ENCODE data around the gene DHRSX.
"Not testable (repeated sequence)": the region's sequence is repeated elsewhere in the genome, so short reads cannot be mapped to it uniquely, and the experiment has no call there.

Gene DHRSX

GRCh38 chrX:2351321-2351720, 149.5 kb downstream of the DHRSX start:
- no peak for DNase-seq (ENCODE audit: low read depth in 2 of 2)

GRCh38 chrX:2350703-2351102, 150.1 kb downstream of the DHRSX start:
- DNase-seq (ENCODE audit: low read depth in 2 of 2), result not testable (repeated sequence)

- DNase-seq (ENCODE audit: low read depth in 2 of 2), result not testable (repeated sequence)
These were observed 150.7 kb downstream of the DHRSX start for GRCh38 chrX:2350036-2350435.

GRCh38 chrX:2348211-2348610, 152.6 kb downstream of the DHRSX start:
- DNase-seq (ENCODE audit: low read depth in 2 of 2), result no peak

GRCh38 chrX:2346158-2346557, 154.6 kb downstream of the DHRSX start:
- no peak for DNase-seq (ENCODE audit: low read depth in 2 of 2)

- no peak for DNase-seq (ENCODE audit: low read depth in 2 of 2)
These were observed 155.2 kb downstream of the DHRSX start for GRCh38 chrX:2345562-2345961.

- no peak for DNase-seq (ENCODE audit: low read depth in 2 of 2)
These were observed 157.4 kb downstream of the DHRSX start for GRCh38 chrX:2343413-2343812.

GRCh38 chrX:2342874-2343273, 157.9 kb downstream of the DHRSX start:
- no peak for DNase-seq (ENCODE audit: low read depth in 2 of 2)

- no peak for DNase-seq (ENCODE audit: low read depth in 2 of 2)
These were observed 158.5 kb downstream of the DHRSX start for GRCh38 chrX:2342281-2342688.

- DNase-seq (ENCODE audit: low read depth in 2 of 2), result no peak
These were observed 159.8 kb downstream of the DHRSX start for GRCh38 chrX:2340991-2341390.

- no peak for DNase-seq (ENCODE audit: low read depth in 2 of 2)
These were observed 164.6 kb downstream of the DHRSX start for GRCh38 chrX:2336181-2336580.

- no peak for DNase-seq (ENCODE audit: low read depth in 2 of 2)
These were observed 166.5 kb downstream of the DHRSX start for GRCh38 chrX:2334237-2334636.

- DNase-seq (ENCODE audit: low read depth in 2 of 2), result no peak
These were observed 168.5 kb downstream of the DHRSX start for GRCh38 chrX:2332252-2332651.

GRCh38 chrX:2330910-2331309, 169.9 kb downstream of the DHRSX start:
- no peak for DNase-seq (ENCODE audit: low read depth in 2 of 2)

GRCh38 chrX:2330487-2330886, 170.3 kb downstream of the DHRSX start:
- no peak for DNase-seq (ENCODE audit: low read depth in 2 of 2)

GRCh38 chrX:2327423-2327822, 173.4 kb downstream of the DHRSX start:
- DNase-seq (ENCODE audit: low read depth in 2 of 2), result no peak

- DNase-seq (ENCODE audit: low read depth in 2 of 2), result peak in 1 of 2 donors; percentile 9
These were observed 175.5 kb downstream of the DHRSX start for GRCh38 chrX:2325076-2325784.

GRCh38 chrX:2324151-2324550, 176.6 kb downstream of the DHRSX start:
- no peak for DNase-seq (ENCODE audit: low read depth in 2 of 2)

GRCh38 chrX:2321411-2321810, 179.4 kb downstream of the DHRSX start:
- DNase-seq (ENCODE audit: low read depth in 2 of 2), result no peak

GRCh38 chrX:2320580-2321327, 180.0 kb downstream of the DHRSX start:
- DNase-seq (ENCODE audit: low read depth in 2 of 2), result no peak

GRCh38 chrX:2320089-2320488, 180.7 kb downstream of the DHRSX start:
- DNase-seq (ENCODE audit: low read depth in 2 of 2), result no peak

GRCh38 chrX:2318371-2318770, 182.4 kb downstream of the DHRSX start:
- DNase-seq (ENCODE audit: low read depth in 2 of 2), result no peak

GRCh38 chrX:2317527-2318055, 183.2 kb downstream of the DHRSX start:
- no peak for DNase-seq (ENCODE audit: low read depth in 2 of 2)
